K562 (cell line): Measurements from ENCODE around the gene DDOST. TPM values are rescaled to one million over a fixed set of nuclear protein-coding genes. Genes with fewer than 3 reads are reported as not detected.

Experiments
- ATAC-seq: fragments of 200-7000 bp; cut with Tn5 transposase; 3 replicates; pipeline ENCODE4 v1.9.1; 2020; ENCODE audit warnings: moderate library complexity
- BruUV-seq: library from RNA; stranded (reverse); fragments of 400-500 nt; replicated peaks from 2 replicates; lab custom pipeline; 2021; lab: Mats Ljungman, UMichigan
- CTCF ChIA-PET: fragments of 300-600 bp; formaldehyde crosslinking; extraction: SDS; loops from one replicate; lab custom pipeline; 2021; ENCODE audit warnings: low intra/inter-chr PET ratio; lab: Yijun Ruan, JAX
- POLR2A ChIA-PET: fragments of 300-600, 350-650 bp; sonication (Branson Sonifier 250); formaldehyde crosslinking; extraction: SDS; loops from one replicate; lab custom pipeline; 2021; ENCODE audit warnings: antibody characterized with exemption, inconsistent platforms; lab: Yijun Ruan, JAX
- DNase-seq, 4 experiments: peaks; one replicate each; pipeline versions ENCODE4 v3.0.0 to v3.0.0-alpha.2; 2011 to 2018; ENCODE audit warnings: low spot score in 3 of 4, mixed read lengths in 3 of 4; ENCODE audit errors: extremely low read depth in 1 of 4
- FAIRE-seq: peaks from 2 replicates; lab custom pipeline; 2011; peaks lifted over from hg19 to GRCh38; lab: Jason Lieb, UNC
- H2AFZ ChIP-seq: 2 replicates; pipeline ENCODE4 v1.6.0; 2011; ENCODE audit warnings: low read depth, low read length, control low read depth, inconsistent platforms
- H3K27ac ChIP-seq: fragments of 200-600 bp; 3 replicates; pipeline ENCODE4 v1.8.0; 2011; ENCODE audit warnings: low read depth, mild to moderate bottlenecking, control low read depth, inconsistent platforms, low read length, moderate library complexity, mixed read lengths; ENCODE audit errors: extremely low read depth
- H3K27me3 ChIP-seq, 2 experiments: fragments of 300-600 bp in 1 of 2; 2 replicates in 1 of 2; 3 replicates in 1 of 2; pipeline versions ENCODE4 v1.6.0 to v1.8.0; 2011; ENCODE audit warnings: inconsistent platforms in 2 of 2, low read length in 2 of 2, mild to moderate bottlenecking in 1 of 2, mixed read lengths in 1 of 2, moderate library complexity in 1 of 2; ENCODE audit not compliant: control insufficient read depth in 2 of 2, insufficient read depth in 2 of 2
- H3K36me3 ChIP-seq: fragments of 300-600 bp; 3 replicates; pipeline ENCODE4 v1.8.0; 2011; ENCODE audit warnings: mild to moderate bottlenecking, low read length, inconsistent platforms; ENCODE audit not compliant: control insufficient read depth, insufficient read depth
- H3K4me1 ChIP-seq, 2 experiments: fragments of 200-600 bp in 1 of 2; replicated peaks in 1 of 2; 2 replicates in 1 of 2; 3 replicates in 1 of 2; pipeline versions ENCODE4 v1.5.1 to v1.8.0; 2011; ENCODE audit warnings: inconsistent platforms in 2 of 2, low read length in 2 of 2, mild to moderate bottlenecking in 1 of 2, mixed read lengths in 1 of 2, moderate library complexity in 1 of 2; ENCODE audit not compliant: control insufficient read depth in 2 of 2, insufficient read depth in 2 of 2
- H3K4me2 ChIP-seq: 2 replicates; pipeline ENCODE4 v1.6.1; 2011; ENCODE audit warnings: low read length, control low read depth, inconsistent platforms, mixed read lengths; ENCODE audit not compliant: insufficient read depth
- H3K4me3 ChIP-seq: fragments of 200-600 bp; sonication (generic), shearing (Covaris generic); 2 replicates; pipeline ENCODE4 v1.5.1; 2016; ENCODE audit warnings: control low read depth, inconsistent platforms
- H3K79me2 ChIP-seq: fragments of 200-600 bp; 3 replicates; pipeline ENCODE4 v1.8.0; 2011; ENCODE audit warnings: low read length, inconsistent platforms; ENCODE audit not compliant: control insufficient read depth, insufficient read depth
- H3K9ac ChIP-seq, 2 experiments: 2 replicates each; pipeline versions ENCODE4 v1.6.0 to v1.6.1; 2011; ENCODE audit warnings: low read depth in 2 of 2, low read length in 2 of 2, control low read depth in 1 of 2, inconsistent platforms in 1 of 2, mild to moderate bottlenecking in 1 of 2, mixed read lengths in 1 of 2; ENCODE audit not compliant: insufficient read depth in 1 of 2
- H3K9me1 ChIP-seq: one replicate; pipeline ENCODE4 v1.6.0; 2011; ENCODE audit warnings: inconsistent platforms, mild to moderate bottlenecking, low read length, moderate library complexity; ENCODE audit not compliant: control insufficient read depth, insufficient read depth
- H3K9me3 ChIP-seq: replicated peaks from 2 replicates; pipeline ENCODE4 v1.5.1; 2011; ENCODE audit warnings: low read depth, low read length, inconsistent platforms; ENCODE audit not compliant: control insufficient read depth, insufficient read depth
- H4K20me1 ChIP-seq: replicated peaks from 2 replicates; pipeline ENCODE4 v1.6.1; 2011; ENCODE audit warnings: low read length, inconsistent platforms, mixed read lengths; ENCODE audit not compliant: control insufficient read depth, insufficient read depth
- ATF1 ChIP-seq, 2 experiments: fragments of 450-650 bp in 1 of 2; IDR thresholded peaks; 2 replicates each; pipeline ENCODE4 v1.6.1; 2016; ENCODE audit warnings: missing compliant biosample characterization in 1 of 2, missing genetic modification characterization in 1 of 2
- CBX8 ChIP-seq: fragments of 200-600 bp; sonication (generic); IDR thresholded peaks from 2 replicates; pipeline ENCODE4 v1.6.1; 2012; ENCODE audit warnings: borderline replicate concordance, mixed run types, low read depth, mild to moderate bottlenecking, moderate library complexity, mixed read lengths, low read length, control low read depth, inconsistent platforms; ENCODE audit not compliant: poor library complexity, severe bottlenecking; ENCODE audit errors: extremely low read depth
- EGR1 ChIP-seq: fragments of 450-650 bp; conservative IDR thresholded peaks from 2 replicates; pipeline ENCODE4 v1.6.1; 2017; ENCODE audit warnings: mild to moderate bottlenecking
- FOXJ2 ChIP-seq: fragments of 200-800 bp; sonication (Bioruptor generic); IDR thresholded peaks from 2 replicates; pipeline ENCODE4 v1.6.1; 2016; ENCODE audit warnings: missing genetic modification characterization, missing compliant biosample characterization
- HOXB6 ChIP-seq: fragments of 250-450 bp; sonication (Bioruptor Pico); IDR thresholded peaks from 2 replicates; pipeline ENCODE4 v1.5.1; 2022; ENCODE audit warnings: mild to moderate bottlenecking, borderline replicate concordance
- IRF2 ChIP-seq: sonication (generic); formaldehyde crosslinking; IDR thresholded peaks from 2 replicates; pipeline ENCODE4 v1.8.1; 2022; ENCODE audit warnings: mild to moderate bottlenecking, missing genetic modification reagents
- KDM4B ChIP-seq, 2 experiments: fragments of 450-650 bp in 1 of 2; sonication (generic) in 1 of 2; IDR thresholded peaks; 2 replicates each; pipeline ENCODE4 v1.6.1; 2016 to 2017; ENCODE audit warnings: borderline replicate concordance in 2 of 2, antibody characterized with exemption in 1 of 2, low read depth in 1 of 2, mild to moderate bottlenecking in 1 of 2
- MED1 ChIP-seq: sonication (generic); formaldehyde crosslinking; IDR thresholded peaks from 2 replicates; pipeline ENCODE4 v1.8.1; 2023; ENCODE audit warnings: missing genetic modification reagents, borderline replicate concordance
- PURB ChIP-seq: sonication (generic); formaldehyde crosslinking; IDR thresholded peaks from 2 replicates; pipeline ENCODE4 v1.9.0; 2021; ENCODE audit warnings: low read depth, mild to moderate bottlenecking, missing genetic modification reagents
- RBM39 ChIP-seq: fragments of 200-400 bp; formaldehyde crosslinking; optimal IDR thresholded peaks from 2 replicates; pipeline ENCODE3; 2018; ENCODE audit warnings: low read depth, low read length
- ZMIZ1 ChIP-seq, 2 experiments: fragments of 150-350 bp in 1 of 2; IDR thresholded peaks; 2 replicates each; pipeline ENCODE4 v1.6.1; 2012 to 2016; ENCODE audit warnings: low read depth in 2 of 2, low read length in 2 of 2, mild to moderate bottlenecking in 1 of 2, moderate library complexity in 1 of 2
- ZNF253 ChIP-seq: fragments of 250-450 bp; sonication (Bioruptor Pico); conservative IDR thresholded peaks from 2 replicates; pipeline ENCODE4 v1.6.1; 2021; ENCODE audit warnings: mild to moderate bottlenecking
- ZNF354B ChIP-seq: fragments of 250-450 bp; sonication (Bioruptor Pico); IDR thresholded peaks from 2 replicates; pipeline ENCODE4 v1.4.0; 2020
- ZNF699 ChIP-seq: fragments of 250-450 bp; sonication (Bioruptor Pico); IDR thresholded peaks from 2 replicates; pipeline ENCODE4 v1.8.0; 2021; ENCODE audit warnings: mild to moderate bottlenecking, moderate library complexity; ENCODE audit not compliant: insufficient replicate concordance
- WGBS: fragments of 100-300 bp; shearing (Covaris generic); methylation state at CpG from one replicate; pipeline ENCODE4 v1.1.6; 2016; ENCODE audit warnings: low coverage, mixed read lengths; ENCODE audit not compliant: insufficient coverage; ENCODE audit errors: missing lambda C conversion rate; 5-methylcytosine and 5-hydroxymethylcytosine counted together
- in situ Hi-C: fragments of 300-500 bp; cut with MboI; formaldehyde crosslinking; loops from 4 replicates; pipeline ENCODE4 v1.15.0; 2018; ENCODE audit warnings: inconsistent platforms, mixed read lengths
- intact Hi-C: fragments of 100-400 bp; cut with micrococcal nuclease; formaldehyde crosslinking; loops from 2 replicates; pipeline ENCODE4 v1.14.2; 2022
- polyA plus RNA-seq, 8 experiments: library from polyadenylated mRNA; depleted of rRNA in 4 of 8; stranded (reverse) in 5 of 8; unstranded in 3 of 8; fragments of >200 nt; fragmentation: Nextera tagmentation in 2 of 8; fragmentation: Illumina TruSeq in 1 of 8; extraction: Ambion mirVana in 2 of 8; extraction: Trizol in 1 of 8; gene quantifications; 2 replicates each; pipeline versions ENCODE4 v1.2.1 to v1.2.3, GENCODE V29; 2011 to 2014; ENCODE audit warnings: inconsistent platforms in 1 of 8, missing spikeins in 1 of 8
- total RNA-seq, 7 experiments: library from RNA; depleted of rRNA in 6 of 7; stranded (reverse); fragments of >200 nt in 6 of 7; fragmentation: Illumina TruSeq in 2 of 7; extraction: Trizol in 2 of 7; gene quantifications; 2 replicates each; pipeline versions ENCODE4 v1.2.1 to v1.2.3, GENCODE V29; 2011 to 2021; ENCODE audit warnings: low replicate concordance in 1 of 7

The DDOST gene
- total and polyA plus RNA-seq, 9 of the 15 experiments (the other 6 are each of a cell fraction or from before 2014, with no cell fraction given) = 173 to 306 (median 222) TPM

DNA sequence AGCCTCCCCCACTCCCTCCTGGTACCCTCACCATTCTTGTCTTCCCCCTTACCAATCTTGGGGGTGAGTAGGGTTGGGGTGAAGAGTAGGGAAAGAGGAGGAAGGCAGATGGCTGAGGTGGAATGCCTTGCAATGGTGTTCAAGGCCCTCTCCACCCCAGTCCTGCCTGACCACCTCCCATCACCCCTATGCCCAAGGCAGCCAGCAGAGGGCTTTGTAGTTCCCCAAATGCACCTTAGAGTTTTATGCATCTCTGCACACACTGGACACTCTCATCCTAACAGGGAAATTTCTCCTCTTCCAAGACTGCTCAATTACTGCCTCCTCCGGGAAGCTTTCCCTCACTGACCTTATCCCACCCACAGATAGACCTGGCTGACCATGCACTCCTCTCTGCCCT lies 41.2 kb upstream of the DDOST start (continued):
- no peak for TF ChIP-seq ZNF253 (CRISPR knock-in tag)

- no peaks in the 10 kb centered on the region for H3K9me3 ChIP-seq
- ChIA-PET POLR2A (interaction anchor here (0.6 to 0.8 kb wide), 2 partner anchors 85 to 879 kb away, joined by 3 read pairs; no protein-coding TSS in a partner anchor), CTCF (no interaction called here)
- H3K79me2 ChIP-seq = no peaks in the 10 kb centered on the region
- WGBS = 31% methylated on average over 5 of the region's 5 CpGs
- no peak overlapping the region for H2AFZ ChIP-seq
- peaks cover 5% of the 10 kb centered on the region; the same call in 1 of the 2 replicates for H4K20me1 ChIP-seq
- no peak; the same call in 2 of the 3 replicates for ATAC-seq
- H3K4me1 ChIP-seq = peaks cover 3 to 21% of the 10 kb centered on the region in 2 experiments; a peak in 3 of 5 replicates
- no peaks in the 10 kb centered on the region for H3K9me1 ChIP-seq
- H3K27me3 ChIP-seq = peaks cover 0 to 9% of the 10 kb centered on the region in 2 experiments; a peak in 1 of 5 replicates
- no peak overlapping the region; a peak in 1 of 4 replicates for H3K9ac ChIP-seq
- in situ Hi-C loops = loop anchor here (10.0 kb wide), 1 partner anchor 663 kb away; no protein-coding TSS in a partner anchor
- BruUV-seq = no TSS peak
- no peak for DNase-seq
- no peaks in the 10 kb centered on the region for H3K36me3 ChIP-seq
- no peak for FAIRE-seq
- H3K4me2 ChIP-seq = no peak overlapping the region
- no peak overlapping the region for H3K27ac ChIP-seq
- no peak for TF ChIP-seq EGR1
- no peak for TF ChIP-seq PURB (CRISPR knock-in tag)
- no peak for TF ChIP-seq ZNF354B
- TF ChIP-seq ZMIZ1 (IDR thresholded peaks at IDR 0.05; ENCODE audit: low read depth in 2 of 2, low read length in 2 of 2) = no peak
- no peak for TF ChIP-seq IRF2 (CRISPR knock-in tag)
- TF ChIP-seq ZNF699 (CRISPR knock-in tag) = no peak
- no peak for TF ChIP-seq KDM4B (IDR thresholded peaks at IDR 0.05; ENCODE audit: borderline replicate concordance in 2 of 2, low read depth in 1 of 2)
- TF ChIP-seq CBX8 = no peak
- no peak for TF ChIP-seq ATF1 (CRISPR knock-in tag; IDR thresholded peaks at IDR 0.05)
- TF ChIP-seq ATF1 (tag; IDR thresholded peaks at IDR 0.05) = no peak
- no peak for TF ChIP-seq MED1 (CRISPR knock-in tag)
- no peak for TF ChIP-seq HOXB6 (CRISPR knock-in tag)
- TF ChIP-seq RBM39 = no peak
- no peak for TF ChIP-seq FOXJ2
- intact Hi-C loops = no loop called here
- no peak overlapping the region for H3K4me3 ChIP-seq
These were observed 40.7 kb upstream of the DDOST start for GRCh38 chr1:20701847-20702246.
